GM12878 (cell line): ENCODE results near the gene XPNPEP2. TPM values are rescaled to one million over a fixed set of nuclear protein-coding genes. Genes with fewer than 3 reads are reported as not detected.

Experiments used
- ATAC-seq: fragments of 200-7000 bp; cut with Tn5 transposase; 3 replicates; pipeline ENCODE4 v1.9.1; 2020; ENCODE audit warnings: mild to moderate bottlenecking, moderate library complexity
- BruUV-seq: library from RNA; stranded (reverse); fragments of 400-500 nt; replicated peaks from 2 replicates; lab custom pipeline; 2021; lab: Mats Ljungman, UMichigan
- CTCF ChIA-PET: fragments of 300-600 bp; sonication (Branson Sonifier 250); formaldehyde crosslinking; extraction: SDS; loops from one replicate; lab custom pipeline; 2021; ENCODE audit warnings: inconsistent platforms; lab: Yijun Ruan, JAX
- POLR2A ChIA-PET: fragments of 350-600 bp; formaldehyde crosslinking; extraction: SDS; loops from one replicate; lab custom pipeline; 2021; ENCODE audit warnings: inconsistent platforms; lab: Charles Lee
- RAD21 ChIA-PET: fragments of 300-600 bp; sonication (Branson Sonifier 250); formaldehyde crosslinking; loops from one replicate; lab custom pipeline; 2023; ENCODE audit warnings: antibody characterized with exemption; ENCODE audit not compliant: unreplicated experiment; lab: Charles Lee
- SMC1A ChIA-PET: fragments of 300-600 bp; sonication (Branson Sonifier 250); formaldehyde crosslinking; loops from one replicate; lab custom pipeline; 2023; ENCODE audit not compliant: unreplicated experiment, uncharacterized antibody; lab: Charles Lee
- DNase-seq: peaks from one replicate; pipeline ENCODE4 v3.0.0-alpha.2; 2011; ENCODE audit warnings: low read depth, low spot score
- FAIRE-seq: peaks from 3 replicates; lab custom pipeline; 2011; peaks lifted over from hg19 to GRCh38; lab: Jason Lieb, UNC
- H2AFZ ChIP-seq: 2 replicates; pipeline ENCODE4 v1.6.0; 2011; ENCODE audit warnings: low read depth, low read length, control low read depth; ENCODE audit not compliant: control insufficient read depth
- H3K27ac ChIP-seq: 2 replicates; pipeline ENCODE4 v1.5.1; 2011; ENCODE audit warnings: control low read depth; ENCODE audit not compliant: control insufficient read depth, insufficient read depth
- H3K27me3 ChIP-seq, 2 experiments: replicated peaks in 1 of 2; 2 replicates each; pipeline versions ENCODE4 v1.6.0 to v1.6.1; 2011; ENCODE audit warnings: low read length in 1 of 2; ENCODE audit not compliant: control insufficient read depth in 2 of 2, insufficient read depth in 2 of 2
- H3K36me3 ChIP-seq, 2 experiments: 2 replicates each; pipeline ENCODE4 v1.5.1; 2011; ENCODE audit warnings: low read length in 1 of 2; ENCODE audit not compliant: control insufficient read depth in 2 of 2, insufficient read depth in 2 of 2
- H3K4me1 ChIP-seq: 2 replicates; pipeline ENCODE4 v1.6.1; 2011; ENCODE audit warnings: mild to moderate bottlenecking, low read length, moderate library complexity, mixed read lengths; ENCODE audit not compliant: control insufficient read depth, insufficient read depth
- H3K4me2 ChIP-seq: 2 replicates; pipeline ENCODE4 v1.6.0; 2011; ENCODE audit warnings: control low read depth; ENCODE audit not compliant: control insufficient read depth, insufficient read depth
- H3K4me3 ChIP-seq: fragments of 200-600 bp; sonication (generic); 2 replicates; pipeline ENCODE4 v1.5.1; 2016
- H3K79me2 ChIP-seq: 2 replicates; pipeline ENCODE4 v1.6.0; 2011; ENCODE audit warnings: low read length; ENCODE audit not compliant: control insufficient read depth, insufficient read depth
- H3K9ac ChIP-seq: 2 replicates; pipeline ENCODE4 v1.8.0; 2011; ENCODE audit warnings: low read length, control low read depth, mixed read lengths; ENCODE audit not compliant: control insufficient read depth, insufficient read depth
- H3K9me3 ChIP-seq: replicated peaks from 3 replicates; pipeline ENCODE4 v1.5.1; 2011; ENCODE audit warnings: mild to moderate bottlenecking, low read length; ENCODE audit not compliant: control insufficient read depth, insufficient read depth
- H4K20me1 ChIP-seq: 2 replicates; pipeline ENCODE4 v1.6.0; 2011; ENCODE audit not compliant: control insufficient read depth, insufficient read depth
- CEBPB ChIP-seq, 2 experiments: fragments of 150-350 bp in 1 of 2; IDR thresholded peaks; 2 replicates each; pipeline ENCODE4 v1.6.1; 2012 to 2014; ENCODE audit warnings: low read depth in 2 of 2, low read length in 2 of 2, borderline replicate concordance in 1 of 2, inconsistent platforms in 1 of 2
- CREB1 ChIP-seq: IDR thresholded peaks from 2 replicates; pipeline ENCODE4 v1.6.1; 2012; ENCODE audit warnings: low read depth, mild to moderate bottlenecking, inconsistent platforms
- CTCF ChIP-seq, 3 experiments: IDR thresholded peaks in 2 of 3; conservative IDR thresholded peaks in 1 of 3; 2 replicates each; pipeline ENCODE4 v1.5.1; 2011; ENCODE audit warnings: low read depth in 3 of 3, low read length in 3 of 3, mild to moderate bottlenecking in 3 of 3, control low read depth in 2 of 3, moderate library complexity in 2 of 3, inconsistent platforms in 1 of 3, mixed read lengths in 1 of 3; ENCODE audit not compliant: control insufficient read depth in 2 of 3, insufficient read depth in 1 of 3; ENCODE audit errors: extremely low read depth in 1 of 3
- JUNB ChIP-seq: IDR thresholded peaks from 2 replicates; pipeline ENCODE4 v1.6.1; 2016; ENCODE audit warnings: antibody characterized with exemption, mild to moderate bottlenecking
- KAT2A ChIP-seq: conservative IDR thresholded peaks from 2 replicates; pipeline ENCODE4 v1.6.1; 2011; ENCODE audit warnings: low read depth, low read length; ENCODE audit not compliant: control insufficient read depth
- PAX5 ChIP-seq: IDR thresholded peaks from 2 replicates; pipeline ENCODE4 v1.6.1; 2011; ENCODE audit warnings: low read depth, low read length, borderline replicate concordance
- ZBED1 ChIP-seq: IDR thresholded peaks from 2 replicates; pipeline ENCODE4 v1.6.1; 2016; ENCODE audit warnings: borderline replicate concordance
- ZBTB33 ChIP-seq: fragments of 450-650 bp; IDR thresholded peaks from 2 replicates; pipeline ENCODE4 v1.6.1; 2017; ENCODE audit warnings: mild to moderate bottlenecking
- ZBTB4 ChIP-seq: fragments of 450-650 bp; formaldehyde crosslinking; IDR thresholded peaks from 2 replicates; pipeline ENCODE4 v1.4.0; 2022; ENCODE audit warnings: mild to moderate bottlenecking, moderate library complexity
- WGBS: methylation state at CpG from one replicate; pipeline ENCODE4 v1.1.6; 2016; ENCODE audit warnings: low lambda C conversion rate; ENCODE audit not compliant: insufficient replicate concordance, insufficient coverage; ENCODE audit errors: missing lambda C conversion rate; 5-methylcytosine and 5-hydroxymethylcytosine counted together
- in situ Hi-C: fragments of 300-500 bp; cut with MboI; formaldehyde crosslinking; loops from 9 replicates; pipeline ENCODE4 v1.14.3; 2018; ENCODE audit warnings: mixed read lengths
- intact Hi-C: fragments of 100-400 bp; cut with micrococcal nuclease; formaldehyde crosslinking; loops from one replicate; pipeline ENCODE4 v1.14.2; 2022; ENCODE audit not compliant: unreplicated experiment
- polyA plus RNA-seq, 11 experiments: library from polyadenylated mRNA; depleted of rRNA in 4 of 11; unstranded in 6 of 11; stranded (reverse) in 5 of 11; fragments of >200 nt; fragmentation: Nextera tagmentation in 4 of 11; fragmentation: Illumina TruSeq in 1 of 11; extraction: Ambion mirVana in 4 of 11; extraction: Trizol in 1 of 11; gene quantifications; 1 replicate in 1 of 11; 2 replicates in 10 of 11; pipeline versions ENCODE4 v1.2.1 to v1.2.3, GENCODE V29; 2011 to 2016; ENCODE audit warnings: inconsistent platforms in 2 of 11, missing spikeins in 2 of 11, low read depth in 1 of 11
- total RNA-seq, 4 experiments: library from RNA; depleted of rRNA in 3 of 4; stranded (reverse); fragments of >200 nt in 3 of 4; fragmentation: Illumina TruSeq in 1 of 4; extraction: Trizol in 1 of 4; gene quantifications; 2 replicates each; pipeline versions ENCODE4 v1.2.1 to v1.2.3, GENCODE V29; 2013 to 2021
- TF ChIP-seq, protein P1 (sequence below): fragments of 150-350 bp; IDR thresholded peaks from 2 replicates; pipeline ENCODE4 v1.6.1; 2016; ENCODE audit warnings: low read depth, low read length
- TF ChIP-seq, protein P2 (sequence below): IDR thresholded peaks from 2 replicates; pipeline ENCODE4 v1.6.1; 2011; ENCODE audit warnings: low read depth, low read length, improper control_type of control experiment, borderline replicate concordance

XPNPEP2 gene
- total and polyA plus RNA-seq, 10 of the 15 experiments (the other 5 are each of a cell fraction or from before 2014, with no cell fraction given): 0.04 to 0.37 (median 0.15) TPM

DNA sequence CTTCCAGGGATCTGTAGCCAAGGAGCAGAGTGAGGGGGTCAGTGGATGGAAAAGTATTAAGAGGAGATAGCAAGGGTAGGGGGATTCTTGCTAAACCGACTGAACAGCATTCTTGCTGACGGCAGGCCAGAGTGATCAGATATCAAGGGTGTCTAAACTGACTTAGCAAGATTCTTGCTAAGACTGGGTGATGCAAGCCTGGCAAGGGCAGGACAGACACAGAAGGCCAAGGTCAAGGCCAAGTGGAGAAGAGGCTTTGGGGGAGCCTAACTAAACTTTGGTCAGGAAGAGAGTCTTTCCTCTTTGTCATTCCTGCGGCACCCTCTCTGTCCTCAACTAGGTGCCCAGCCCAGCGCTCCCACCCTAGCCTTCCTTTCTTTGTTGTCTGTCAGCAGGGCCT is 799 bp downstream of the XPNPEP2 start:
- Histone ChIP-seq H3K27me3 (no peaks in the 10 kb centered on the region), H3K4me3 (no peak overlapping the region), H3K4me1 (no peaks in the 10 kb centered on the region), H4K20me1 (no peaks in the 10 kb centered on the region), H3K36me3 (no peaks in the 10 kb centered on the region), H3K4me2 (no peak overlapping the region), H3K27ac (no peak overlapping the region), H3K9ac (no peak overlapping the region), H3K9me3 (no peaks in the 10 kb centered on the region), H2AFZ (no peak overlapping the region), H3K79me2 (no peaks in the 10 kb centered on the region)
- FAIRE-seq (no peak), ATAC-seq (no peak; the same call in 2 of the 3 replicates), DNase-seq (no peak)
- SMC1A ChIA-PET: interaction anchor here (1.4 kb wide), 1 partner anchor 84 kb away, joined by 4 read pairs; no protein-coding TSS in a partner anchor
- no TSS peak for BruUV-seq
- RAD21 ChIA-PET: interaction anchor here (0.8 kb wide), 1 partner anchor 42 kb away, joined by 4 read pairs; no protein-coding TSS in a partner anchor
- no peak for TF ChIP-seq KAT2A
- no peak for TF ChIP-seq CREB1
- TF ChIP-seq ZBTB4 (CRISPR knock-in tag): no peak
- no peak for TF ChIP-seq ZBTB33
- no peak for TF ChIP-seq ZBED1
- TF ChIP-seq PAX5: no peak
- TF ChIP-seq, protein P1, sequence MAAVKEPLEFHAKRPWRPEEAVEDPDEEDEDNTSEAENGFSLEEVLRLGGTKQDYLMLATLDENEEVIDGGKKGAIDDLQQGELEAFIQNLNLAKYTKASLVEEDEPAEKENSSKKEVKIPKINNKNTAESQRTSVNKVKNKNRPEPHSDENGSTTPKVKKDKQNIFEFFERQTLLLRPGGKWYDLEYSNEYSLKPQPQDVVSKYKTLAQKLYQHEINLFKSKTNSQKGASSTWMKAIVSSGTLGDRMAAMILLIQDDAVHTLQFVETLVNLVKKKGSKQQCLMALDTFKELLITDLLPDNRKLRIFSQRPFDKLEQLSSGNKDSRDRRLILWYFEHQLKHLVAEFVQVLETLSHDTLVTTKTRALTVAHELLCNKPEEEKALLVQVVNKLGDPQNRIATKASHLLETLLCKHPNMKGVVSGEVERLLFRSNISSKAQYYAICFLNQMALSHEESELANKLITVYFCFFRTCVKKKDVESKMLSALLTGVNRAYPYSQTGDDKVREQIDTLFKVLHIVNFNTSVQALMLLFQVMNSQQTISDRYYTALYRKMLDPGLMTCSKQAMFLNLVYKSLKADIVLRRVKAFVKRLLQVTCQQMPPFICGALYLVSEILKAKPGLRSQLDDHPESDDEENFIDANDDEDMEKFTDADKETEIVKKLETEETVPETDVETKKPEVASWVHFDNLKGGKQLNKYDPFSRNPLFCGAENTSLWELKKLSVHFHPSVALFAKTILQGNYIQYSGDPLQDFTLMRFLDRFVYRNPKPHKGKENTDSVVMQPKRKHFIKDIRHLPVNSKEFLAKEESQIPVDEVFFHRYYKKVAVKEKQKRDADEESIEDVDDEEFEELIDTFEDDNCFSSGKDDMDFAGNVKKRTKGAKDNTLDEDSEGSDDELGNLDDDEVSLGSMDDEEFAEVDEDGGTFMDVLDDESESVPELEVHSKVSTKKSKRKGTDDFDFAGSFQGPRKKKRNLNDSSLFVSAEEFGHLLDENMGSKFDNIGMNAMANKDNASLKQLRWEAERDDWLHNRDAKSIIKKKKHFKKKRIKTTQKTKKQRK: no peak
- TF ChIP-seq CEBPB (IDR thresholded peaks at IDR 0.05; ENCODE audit: borderline replicate concordance in 1 of 2, low read depth in 2 of 2, low read length in 2 of 2): no peak
- TF ChIP-seq JUNB: no peak
- TF ChIP-seq CTCF (IDR thresholded peaks at IDR 0.05 in 2 of 3, conservative IDR thresholded peaks at IDR 0.05 in 1 of 3; ENCODE audit: control insufficient read depth in 2 of 3, extremely low read depth in 1 of 3, insufficient read depth in 1 of 3, low read depth in 3 of 3, low read length in 3 of 3): no peak
- TF ChIP-seq, protein P2, sequence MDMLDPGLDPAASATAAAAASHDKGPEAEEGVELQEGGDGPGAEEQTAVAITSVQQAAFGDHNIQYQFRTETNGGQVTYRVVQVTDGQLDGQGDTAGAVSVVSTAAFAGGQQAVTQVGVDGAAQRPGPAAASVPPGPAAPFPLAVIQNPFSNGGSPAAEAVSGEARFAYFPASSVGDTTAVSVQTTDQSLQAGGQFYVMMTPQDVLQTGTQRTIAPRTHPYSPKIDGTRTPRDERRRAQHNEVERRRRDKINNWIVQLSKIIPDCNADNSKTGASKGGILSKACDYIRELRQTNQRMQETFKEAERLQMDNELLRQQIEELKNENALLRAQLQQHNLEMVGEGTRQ: no peak
- POLR2A ChIA-PET: no interaction called here
- in situ Hi-C loops: no loop called here
- WGBS: 86% methylated on average over 4 of the region's 4 CpGs
- CTCF ChIA-PET: no interaction called here
- intact Hi-C loops: no loop called here
